Activated B cell treated with CpG ODN at 0.5 μM for 24 hours (primary cell): ENCODE results near the gene HAVCR1. TPM values are rescaled to one million over a fixed set of nuclear protein-coding genes. Genes with fewer than 3 reads are reported as not detected.
"Not testable (repeated sequence)": the region's sequence is repeated elsewhere in the genome, so short reads cannot be mapped to it uniquely, and the experiment has no call there.

Source experiments
- ATAC-seq: fragments of 200-7000 bp; cut with Tn5 transposase; one replicate; pipeline ENCODE4 v1.10.0; 2021; ENCODE audit warnings: low read depth, mild to moderate bottlenecking, moderate library complexity
- CTCF ChIA-PET: fragments of 350-600 bp; sonication (Branson Sonifier 250); formaldehyde crosslinking; loops from one replicate; lab custom pipeline; 2021; ENCODE audit warnings: antibody characterized with exemption; lab: Charles Lee
- POLR2A ChIA-PET: fragments of 350-600 bp; sonication (Branson Sonifier 250); formaldehyde crosslinking; loops from one replicate; lab custom pipeline; 2021; ENCODE audit warnings: antibody characterized with exemption; lab: Charles Lee
- DNase-seq: peaks from one replicate; pipeline ENCODE4 v3.0.0; 2022
- H3K27ac Mint-ChIP-seq: one replicate; pipeline ENCODE4 v1.8.0; 2020; ENCODE audit warnings: mixed read lengths
- H3K27me3 Mint-ChIP-seq: one replicate; pipeline ENCODE4 v1.8.0; 2021; ENCODE audit warnings: mixed read lengths
- H3K36me3 Mint-ChIP-seq: one replicate; pipeline ENCODE4 v1.8.0; 2021; ENCODE audit warnings: low read depth, mixed read lengths
- H3K4me1 Mint-ChIP-seq: one replicate; pipeline ENCODE4 v1.8.0; 2021; ENCODE audit warnings: mixed read lengths
- H3K4me3 Mint-ChIP-seq: one replicate; pipeline ENCODE4 v1.8.0; 2020; ENCODE audit warnings: mild to moderate bottlenecking, mixed read lengths
- H3K9me3 Mint-ChIP-seq: one replicate; pipeline ENCODE4 v1.8.0; 2020; ENCODE audit warnings: mixed read lengths
- intact Hi-C: fragments of 100-400 bp; cut with micrococcal nuclease; formaldehyde crosslinking; loops from one replicate; pipeline ENCODE4 v1.15.1; 2024
- total RNA-seq: library from RNA; stranded (reverse); gene quantifications from 2 replicates; pipeline ENCODE4 v1.2.3, GENCODE V29; 2022
- TF ChIP-seq, protein P1 (sequence below): fragments of 200-600 bp; IDR thresholded peaks from one replicate; pipeline ENCODE4 v1.8.0; 2022; ENCODE audit warnings: antibody characterized with exemption, mild to moderate bottlenecking

Gene HAVCR1
- total RNA-seq, 1 donor from 2014 or later = not detected

GRCh38 chr5:157066080-157066479 is 7.2 kb upstream of the HAVCR1 start:
- H3K27me3 Mint-ChIP-seq = no peaks in the 10 kb centered on the region
- no peak overlapping the region for H3K27ac Mint-ChIP-seq
- POLR2A ChIA-PET = no interaction called here
- no peaks in the 10 kb centered on the region for H3K4me1 Mint-ChIP-seq
- TF ChIP-seq, protein P1, sequence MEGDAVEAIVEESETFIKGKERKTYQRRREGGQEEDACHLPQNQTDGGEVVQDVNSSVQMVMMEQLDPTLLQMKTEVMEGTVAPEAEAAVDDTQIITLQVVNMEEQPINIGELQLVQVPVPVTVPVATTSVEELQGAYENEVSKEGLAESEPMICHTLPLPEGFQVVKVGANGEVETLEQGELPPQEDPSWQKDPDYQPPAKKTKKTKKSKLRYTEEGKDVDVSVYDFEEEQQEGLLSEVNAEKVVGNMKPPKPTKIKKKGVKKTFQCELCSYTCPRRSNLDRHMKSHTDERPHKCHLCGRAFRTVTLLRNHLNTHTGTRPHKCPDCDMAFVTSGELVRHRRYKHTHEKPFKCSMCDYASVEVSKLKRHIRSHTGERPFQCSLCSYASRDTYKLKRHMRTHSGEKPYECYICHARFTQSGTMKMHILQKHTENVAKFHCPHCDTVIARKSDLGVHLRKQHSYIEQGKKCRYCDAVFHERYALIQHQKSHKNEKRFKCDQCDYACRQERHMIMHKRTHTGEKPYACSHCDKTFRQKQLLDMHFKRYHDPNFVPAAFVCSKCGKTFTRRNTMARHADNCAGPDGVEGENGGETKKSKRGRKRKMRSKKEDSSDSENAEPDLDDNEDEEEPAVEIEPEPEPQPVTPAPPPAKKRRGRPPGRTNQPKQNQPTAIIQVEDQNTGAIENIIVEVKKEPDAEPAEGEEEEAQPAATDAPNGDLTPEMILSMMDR = no peak
- no peaks in the 10 kb centered on the region for H3K36me3 Mint-ChIP-seq
- DNase-seq (no peak), ATAC-seq (no peak)
- H3K4me3 Mint-ChIP-seq = no peak overlapping the region
- H3K9me3 Mint-ChIP-seq = no peaks in the 10 kb centered on the region
- CTCF ChIA-PET = no interaction called here
- intact Hi-C loops = no loop called here

GRCh38 chr5:157063776-157064430 is 5.0 kb upstream of the HAVCR1 start:
- ChIA-PET CTCF (no interaction called here), POLR2A (no interaction called here)
- no peak overlapping the region for H3K4me3 Mint-ChIP-seq
- ATAC-seq = no peak
- intact Hi-C loops = no loop called here
- H3K27ac Mint-ChIP-seq = no peak overlapping the region
- H3K9me3 Mint-ChIP-seq = no peaks in the 10 kb centered on the region
- H3K36me3 Mint-ChIP-seq = no peaks in the 10 kb centered on the region
- DNase-seq = no peak
- no peaks in the 10 kb centered on the region for H3K27me3 Mint-ChIP-seq
- no peaks in the 10 kb centered on the region for H3K4me1 Mint-ChIP-seq
- TF ChIP-seq, protein P1 = no peak

GRCh38 chr5:157059891-157060290 is 975 bp upstream of the HAVCR1 start:
- DNase-seq = no peak
- Mint-ChIP-seq H3K36me3 (no peaks in the 10 kb centered on the region), H3K27ac (no peak overlapping the region), H3K9me3 (no peaks in the 10 kb centered on the region), H3K27me3 (no peaks in the 10 kb centered on the region), H3K4me1 (no peaks in the 10 kb centered on the region), H3K4me3 (no peak overlapping the region)
- ChIA-PET POLR2A (no interaction called here), CTCF (no interaction called here)
- ATAC-seq = no peak
- intact Hi-C loops = no loop called here
- TF ChIP-seq, protein P1 = no peak

DNA sequence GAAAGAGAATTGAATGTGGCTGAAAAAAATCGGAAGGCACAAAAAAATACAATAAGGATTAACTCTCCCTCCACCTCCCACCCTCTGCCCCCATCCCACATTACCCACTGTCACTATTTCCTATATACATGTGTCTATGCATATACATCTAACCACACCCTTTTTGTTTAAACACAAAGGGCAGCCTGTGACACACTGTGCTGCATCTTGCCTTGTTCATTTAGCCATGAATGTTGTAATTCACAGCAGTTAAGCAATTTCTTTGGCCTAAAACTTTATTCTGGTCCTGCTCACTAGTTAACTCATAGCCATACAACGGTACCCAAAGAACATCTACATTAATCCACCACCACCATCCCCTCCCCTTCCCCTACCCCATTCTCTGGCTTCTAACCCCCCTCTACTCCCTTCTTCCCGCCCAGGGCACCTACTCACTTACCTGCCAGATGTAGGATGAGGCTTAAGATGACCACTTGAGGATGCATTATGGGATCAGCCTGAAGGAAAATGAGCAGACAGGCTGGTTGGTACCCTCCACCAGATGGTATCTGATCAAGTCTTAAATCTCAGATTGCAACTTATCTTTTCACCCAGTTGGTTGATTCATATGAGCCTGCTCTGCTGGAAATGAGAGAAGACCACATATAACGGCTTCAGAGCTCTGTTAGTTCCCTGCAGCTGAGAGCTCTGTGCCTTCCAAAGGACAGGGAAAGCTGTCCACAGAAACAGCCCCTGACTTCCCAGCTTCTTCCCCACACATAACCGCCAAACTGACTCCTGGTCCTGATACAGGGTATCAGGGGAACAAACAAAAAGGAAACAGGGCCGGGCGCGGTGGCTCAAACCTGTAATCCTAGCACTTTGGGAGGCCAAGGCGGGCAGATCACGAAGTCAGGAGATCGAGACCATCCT is 1.2 kb downstream of the HAVCR1 start:
- Mint-ChIP-seq H3K27ac (no peak overlapping the region), H3K4me3 (no peak overlapping the region), H3K36me3 (no peaks in the 10 kb centered on the region), H3K9me3 (no peaks in the 10 kb centered on the region), H3K4me1 (no peaks in the 10 kb centered on the region), H3K27me3 (no peaks in the 10 kb centered on the region)
- POLR2A ChIA-PET = no interaction called here
- intact Hi-C loops = no loop called here
- no peak for DNase-seq
- ATAC-seq = no peak
- CTCF ChIA-PET = no interaction called here
- TF ChIP-seq, protein P1 = no peak

DNA sequence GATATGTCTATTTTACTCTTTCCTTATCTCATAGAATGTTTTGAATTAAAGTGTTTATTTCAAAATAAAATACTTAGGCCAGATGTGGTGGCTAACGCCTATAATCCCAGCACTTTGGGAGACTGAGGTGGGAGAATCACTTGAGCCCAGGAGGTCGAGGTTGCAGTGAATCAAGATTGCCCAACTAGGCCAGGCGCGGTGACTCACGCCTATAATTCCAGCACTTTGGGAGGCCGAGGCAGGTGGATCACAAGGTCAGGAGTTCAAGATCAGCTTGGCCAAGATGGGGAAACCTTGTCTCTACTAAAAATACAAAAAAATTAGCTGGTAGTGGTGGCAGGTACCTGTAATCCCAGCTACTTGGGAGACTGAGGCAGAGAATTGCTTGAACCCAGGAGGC is 2.1 kb downstream of the HAVCR1 start:
- H3K27ac Mint-ChIP-seq, POLR2A ChIA-PET: not testable (repeated sequence)

More for the DNA sequence above, 2.1 kb downstream of the HAVCR1 start:
- H3K27me3 Mint-ChIP-seq, H3K4me1 Mint-ChIP-seq, CTCF ChIA-PET, ATAC-seq, intact Hi-C loops, H3K9me3 Mint-ChIP-seq, H3K4me3 Mint-ChIP-seq, H3K36me3 Mint-ChIP-seq, DNase-seq: not testable (repeated sequence)
